A673 (cell line): ENCODE data around the gene STUM.
"Not testable (repeated sequence)": the region's sequence is repeated elsewhere in the genome, so short reads cannot be mapped to it uniquely, and the experiment has no call there.

Experiments
- CTCF ChIP-seq: fragments of 300-800, 200-600 bp; sonication (generic); conservative IDR thresholded peaks from 2 replicates; pipeline ENCODE4 v1.5.1; 2017; ENCODE audit warnings: low read depth, mild to moderate bottlenecking, antibody characterized with exemption, low read length, moderate library complexity, mixed read lengths
- EZH2 ChIP-seq: fragments of 200-600 bp; sonication (generic); IDR thresholded peaks from 2 replicates; pipeline ENCODE4 v1.6.1; 2017; ENCODE audit warnings: borderline replicate concordance, low read depth, mild to moderate bottlenecking, mixed read lengths, antibody characterized with exemption, low read length; ENCODE audit not compliant: poor library complexity, severe bottlenecking

- TF ChIP-seq CTCF, EZH2: not testable (repeated sequence)
Observed at GRCh38 chr1:226611980-226612379, 63.4 kb downstream of the STUM start.
